ENCODE data around the gene BRAF.
"Not testable (repeated sequence)": the region's sequence is repeated elsewhere in the genome, so short reads cannot be mapped to it uniquely, and the experiment has no call there.

BRAF gene

GRCh38 chr7:140771826-140772225 is 152.9 kb downstream of the BRAF start:
- no peak for DNase-seq (ENCODE audit: low read depth in 2 of 2)

- DNase-seq (ENCODE audit: low read depth in 2 of 2), result no peak
Observed at GRCh38 chr7:140769852-140770251, 154.9 kb downstream of the BRAF start.

GRCh38 chr7:140767418-140767817 is 157.3 kb downstream of the BRAF start:
- DNase-seq (ENCODE audit: low read depth in 2 of 2), result no peak

GRCh38 chr7:140765441-140765840 is 159.3 kb downstream of the BRAF start:
- DNase-seq (ENCODE audit: low read depth in 2 of 2), result not testable (repeated sequence)

GRCh38 chr7:140763166-140763565 is 161.6 kb downstream of the BRAF start:
- not testable (repeated sequence) for DNase-seq (ENCODE audit: low read depth in 2 of 2)

- not testable (repeated sequence) for DNase-seq (ENCODE audit: low read depth in 2 of 2)
Observed at GRCh38 chr7:140761375-140761774, 163.4 kb downstream of the BRAF start.

GRCh38 chr7:140754506-140754905 is 170.2 kb downstream of the BRAF start:
- DNase-seq (ENCODE audit: low read depth in 2 of 2), result no peak

- no peak for DNase-seq (ENCODE audit: low read depth in 2 of 2)
Observed at GRCh38 chr7:140752533-140752932, 172.2 kb downstream of the BRAF start.

GRCh38 chr7:140746751-140747150 is 178.0 kb downstream of the BRAF start:
- no peak for DNase-seq (ENCODE audit: low read depth in 2 of 2)

- no peak for DNase-seq (ENCODE audit: low read depth in 2 of 2)
Observed at GRCh38 chr7:140745266-140746058, 179.3 kb downstream of the BRAF start.

GRCh38 chr7:140744005-140744404 is 180.7 kb downstream of the BRAF start:
- no peak for DNase-seq (ENCODE audit: low read depth in 2 of 2)

GRCh38 chr7:140743255-140743654 is 181.5 kb downstream of the BRAF start:
- DNase-seq (ENCODE audit: low read depth in 2 of 2), result not testable (repeated sequence)

GRCh38 chr7:140738280-140738679 is 186.4 kb downstream of the BRAF start:
- DNase-seq (ENCODE audit: low read depth in 2 of 2), result no peak

- no peak for DNase-seq (ENCODE audit: low read depth in 2 of 2)
Observed at GRCh38 chr7:140734729-140735128, 190.0 kb downstream of the BRAF start.

- no peak for DNase-seq (ENCODE audit: low read depth in 2 of 2)
Observed at GRCh38 chr7:140734096-140734495, 190.6 kb downstream of the BRAF start.

GRCh38 chr7:140732416-140732815 is 192.3 kb downstream of the BRAF start:
- no peak for DNase-seq (ENCODE audit: low read depth in 2 of 2)

- DNase-seq (ENCODE audit: low read depth in 2 of 2), result no peak
Observed at GRCh38 chr7:140726281-140726680, 198.4 kb downstream of the BRAF start.

- DNase-seq (ENCODE audit: low read depth in 2 of 2), result no peak
Observed at GRCh38 chr7:140724706-140725105, 200.0 kb downstream of the BRAF start.

- no peak for DNase-seq (ENCODE audit: low read depth in 2 of 2)
Observed at GRCh38 chr7:140723574-140723973, 201.2 kb downstream of the BRAF start.

- DNase-seq (ENCODE audit: low read depth in 2 of 2), result peak in 1 of 2 experiments; percentile 10
Observed at GRCh38 chr7:140723006-140723405, 201.7 kb downstream of the BRAF start.

- no peak for DNase-seq (ENCODE audit: low read depth in 2 of 2)
Observed at GRCh38 chr7:140722254-140722653, 202.5 kb downstream of the BRAF start.

- no peak for DNase-seq (ENCODE audit: low read depth in 2 of 2)
Observed at GRCh38 chr7:140719721-140720120, 205.0 kb downstream of the BRAF start.

- DNase-seq (ENCODE audit: low read depth in 2 of 2), result no peak
Observed at GRCh38 chr7:140714331-140715040, 210.2 kb downstream of the BRAF start.

Data from stimulated activated CD4-positive, alpha-beta T cell treated with anti-CD3 and anti-CD28 coated beads, Interleukin-12 subunit alpha, Interleukin-12 subunit beta, amount 100 ng/mL, for 24 hours (primary cell).